GM12878 (cell line): ENCODE measurements around the gene TOMM22. TPM values are rescaled to one million over a fixed set of nuclear protein-coding genes. Genes with fewer than 3 reads are reported as not detected.

Experiments used
- ATAC-seq: fragments of 200-7000 bp; cut with Tn5 transposase; 3 replicates; pipeline ENCODE4 v1.9.1; 2020; ENCODE audit warnings: mild to moderate bottlenecking, moderate library complexity
- Bru-seq: library from RNA; stranded (reverse); fragments of 400-500 nt; gene quantifications from one replicate; lab custom pipeline; 2021; lab: Mats Ljungman, UMichigan
- BruChase-seq, 2 experiments: library from RNA; stranded (reverse); fragments of 400-500 nt; gene quantifications; one replicate each; lab custom pipeline; 2021; lab: Mats Ljungman, UMichigan
- BruUV-seq: library from RNA; stranded (reverse); fragments of 400-500 nt; replicated peaks from 2 replicates; lab custom pipeline; 2021; lab: Mats Ljungman, UMichigan
- CTCF ChIA-PET: fragments of 300-600 bp; sonication (Branson Sonifier 250); formaldehyde crosslinking; extraction: SDS; loops from one replicate; lab custom pipeline; 2021; ENCODE audit warnings: inconsistent platforms; lab: Yijun Ruan, JAX
- POLR2A ChIA-PET: fragments of 350-600 bp; formaldehyde crosslinking; extraction: SDS; loops from one replicate; lab custom pipeline; 2021; ENCODE audit warnings: inconsistent platforms; lab: Charles Lee
- RAD21 ChIA-PET: fragments of 300-600 bp; sonication (Branson Sonifier 250); formaldehyde crosslinking; loops from one replicate; lab custom pipeline; 2023; ENCODE audit warnings: antibody characterized with exemption; ENCODE audit not compliant: unreplicated experiment; lab: Charles Lee
- SMC1A ChIA-PET: fragments of 300-600 bp; sonication (Branson Sonifier 250); formaldehyde crosslinking; loops from one replicate; lab custom pipeline; 2023; ENCODE audit not compliant: unreplicated experiment, uncharacterized antibody; lab: Charles Lee
- DNase-seq: peaks from one replicate; pipeline ENCODE4 v3.0.0-alpha.2; 2011; ENCODE audit warnings: low read depth, low spot score
- FAIRE-seq: peaks from 3 replicates; lab custom pipeline; 2011; peaks lifted over from hg19 to GRCh38; lab: Jason Lieb, UNC
- H2AFZ ChIP-seq: 2 replicates; pipeline ENCODE4 v1.6.0; 2011; ENCODE audit warnings: low read depth, low read length, control low read depth; ENCODE audit not compliant: control insufficient read depth
- H3K27ac ChIP-seq: 2 replicates; pipeline ENCODE4 v1.5.1; 2011; ENCODE audit warnings: control low read depth; ENCODE audit not compliant: control insufficient read depth, insufficient read depth
- H3K27me3 ChIP-seq, 2 experiments: replicated peaks in 1 of 2; 2 replicates each; pipeline versions ENCODE4 v1.6.0 to v1.6.1; 2011; ENCODE audit warnings: low read length in 1 of 2; ENCODE audit not compliant: control insufficient read depth in 2 of 2, insufficient read depth in 2 of 2
- H3K36me3 ChIP-seq, 2 experiments: 2 replicates each; pipeline ENCODE4 v1.5.1; 2011; ENCODE audit warnings: low read length in 1 of 2; ENCODE audit not compliant: control insufficient read depth in 2 of 2, insufficient read depth in 2 of 2
- H3K4me1 ChIP-seq: 2 replicates; pipeline ENCODE4 v1.6.1; 2011; ENCODE audit warnings: mild to moderate bottlenecking, low read length, moderate library complexity, mixed read lengths; ENCODE audit not compliant: control insufficient read depth, insufficient read depth
- H3K4me2 ChIP-seq: 2 replicates; pipeline ENCODE4 v1.6.0; 2011; ENCODE audit warnings: control low read depth; ENCODE audit not compliant: control insufficient read depth, insufficient read depth
- H3K4me3 ChIP-seq: fragments of 200-600 bp; sonication (generic); 2 replicates; pipeline ENCODE4 v1.5.1; 2016
- H3K79me2 ChIP-seq: 2 replicates; pipeline ENCODE4 v1.6.0; 2011; ENCODE audit warnings: low read length; ENCODE audit not compliant: control insufficient read depth, insufficient read depth
- H3K9ac ChIP-seq: 2 replicates; pipeline ENCODE4 v1.8.0; 2011; ENCODE audit warnings: low read length, control low read depth, mixed read lengths; ENCODE audit not compliant: control insufficient read depth, insufficient read depth
- H3K9me3 ChIP-seq: replicated peaks from 3 replicates; pipeline ENCODE4 v1.5.1; 2011; ENCODE audit warnings: mild to moderate bottlenecking, low read length; ENCODE audit not compliant: control insufficient read depth, insufficient read depth
- H4K20me1 ChIP-seq: 2 replicates; pipeline ENCODE4 v1.6.0; 2011; ENCODE audit not compliant: control insufficient read depth, insufficient read depth
- BCL11A ChIP-seq: IDR thresholded peaks from 2 replicates; pipeline ENCODE4 v1.6.1; 2011; ENCODE audit warnings: low read depth, low read length
- CBFB ChIP-seq: IDR thresholded peaks from 2 replicates; pipeline ENCODE4 v1.6.1; 2016; ENCODE audit warnings: antibody characterized with exemption, low read depth
- CREM ChIP-seq: IDR thresholded peaks from 2 replicates; pipeline ENCODE4 v1.6.1; 2014; ENCODE audit warnings: antibody characterized with exemption, low read depth
- IKZF2 ChIP-seq, 2 experiments: fragments of 450-650 bp; IDR thresholded peaks; 2 replicates each; pipeline ENCODE4 v1.6.1; 2017; ENCODE audit warnings: mild to moderate bottlenecking in 2 of 2, moderate library complexity in 2 of 2
- NBN ChIP-seq: fragments of 450-650 bp; IDR thresholded peaks from 2 replicates; pipeline ENCODE4 v1.6.1; 2016
- NRF1 ChIP-seq: conservative IDR thresholded peaks from 2 replicates; pipeline ENCODE4 v1.6.1; 2011; ENCODE audit warnings: mild to moderate bottlenecking, low read depth, low read length, improper control_type of control experiment
- RELA ChIP-seq: fragments of 450-650 bp; IDR thresholded peaks from 2 replicates; pipeline ENCODE4 v1.8.0; 2014; ENCODE audit warnings: borderline replicate concordance; ENCODE audit not compliant: partially characterized antibody
- RFX5 ChIP-seq: IDR thresholded peaks from 2 replicates; pipeline ENCODE4 v1.6.1; 2011; ENCODE audit warnings: low read depth, low read length, improper control_type of control experiment
- SIN3A ChIP-seq: IDR thresholded peaks from 2 replicates; pipeline ENCODE4 v1.6.1; 2012; ENCODE audit warnings: low read depth, low read length, improper control_type of control experiment
- TBL1XR1 ChIP-seq: IDR thresholded peaks from 2 replicates; pipeline ENCODE4 v1.6.1; 2012; ENCODE audit warnings: low read depth, low read length, improper control_type of control experiment
- ZBTB33 ChIP-seq: fragments of 450-650 bp; IDR thresholded peaks from 2 replicates; pipeline ENCODE4 v1.6.1; 2017; ENCODE audit warnings: mild to moderate bottlenecking
- ZNF592 ChIP-seq: fragments of 450-650 bp; IDR thresholded peaks from 2 replicates; pipeline ENCODE4 v1.6.1; 2017; ENCODE audit warnings: mild to moderate bottlenecking, moderate library complexity
- WGBS: methylation state at CpG from one replicate; pipeline ENCODE4 v1.1.6; 2016; ENCODE audit warnings: low lambda C conversion rate; ENCODE audit not compliant: insufficient replicate concordance, insufficient coverage; ENCODE audit errors: missing lambda C conversion rate; 5-methylcytosine and 5-hydroxymethylcytosine counted together
- in situ Hi-C: fragments of 300-500 bp; cut with MboI; formaldehyde crosslinking; loops from 9 replicates; pipeline ENCODE4 v1.14.3; 2018; ENCODE audit warnings: mixed read lengths
- intact Hi-C: fragments of 100-400 bp; cut with micrococcal nuclease; formaldehyde crosslinking; loops from one replicate; pipeline ENCODE4 v1.14.2; 2022; ENCODE audit not compliant: unreplicated experiment
- long read RNA-seq, 2 experiments: library from polyadenylated mRNA; unstranded; transcript quantifications; one replicate each; pipeline ENCODE4 v2.0.0, GENCODE V29; 2019 to 2020
- polyA minus RNA-seq, 3 experiments: library from RNA; depleted of rRNA, polyadenylated mRNA; stranded (reverse); fragments of >200 nt; gene quantifications; 2 replicates each; pipeline ENCODE4 v1.2.3, GENCODE V29; 2011
- polyA plus RNA-seq, 11 experiments: library from polyadenylated mRNA; depleted of rRNA in 4 of 11; unstranded in 6 of 11; stranded (reverse) in 5 of 11; fragments of >200 nt; fragmentation: Nextera tagmentation in 4 of 11; fragmentation: Illumina TruSeq in 1 of 11; extraction: Ambion mirVana in 4 of 11; extraction: Trizol in 1 of 11; gene quantifications; 1 replicate in 1 of 11; 2 replicates in 10 of 11; pipeline versions ENCODE4 v1.2.1 to v1.2.3, GENCODE V29; 2011 to 2016; ENCODE audit warnings: inconsistent platforms in 2 of 11, missing spikeins in 2 of 11, low read depth in 1 of 11
- total RNA-seq, 4 experiments: library from RNA; depleted of rRNA in 3 of 4; stranded (reverse); fragments of >200 nt in 3 of 4; fragmentation: Illumina TruSeq in 1 of 4; extraction: Trizol in 1 of 4; gene quantifications; 2 replicates each; pipeline versions ENCODE4 v1.2.1 to v1.2.3, GENCODE V29; 2013 to 2021

TOMM22 gene
- 12.9 and 15.1 TPM in 2 replicates for total RNA-seq (2013; cell fraction: nucleolus; rRNA removed)
- total RNA-seq (2014; rRNA removed) = 97.3 and 107 TPM in 2 replicates
- total RNA-seq (2014; rRNA removed; fragmentation: Illumina TruSeq; extraction: Trizol) = 87.8 and 92.6 TPM in 2 replicates
- total RNA-seq (2021) = 133 and 134 TPM in 2 replicates
- 32.5 TPM for polyA plus RNA-seq (2011; ENCODE audit: low read depth)
- polyA plus RNA-seq (2011; rRNA removed) = 71.8 and 89.6 TPM in 2 replicates
- polyA plus RNA-seq (2011; cell fraction: cytosol; rRNA removed) = 39.3 and 54.7 TPM in 2 replicates
- 23.3 and 25.9 TPM in 2 replicates for polyA plus RNA-seq (2011; cell fraction: nucleus; rRNA removed)
- 55.0 and 72.2 TPM in 2 replicates for polyA plus RNA-seq (2012)
- 116 and 131 TPM in 2 replicates for polyA plus RNA-seq (2014; fragmentation: Illumina TruSeq; extraction: Trizol)
- polyA plus RNA-seq (2014; fragmentation: Nextera tagmentation; extraction: Ambion mirVana) = 10 to 100 TPM; 37.6 to 62.2 TPM
- polyA plus RNA-seq (2014; rRNA removed) = 69.9 and 70.8 TPM in 2 replicates
- 100 to 1,000 TPM; 194 to 197 TPM for polyA plus RNA-seq (2016; fragmentation: Nextera tagmentation; extraction: Ambion mirVana)
- polyA minus RNA-seq (2011; rRNA and poly(A)+ RNA removed) = 35.8 and 38.8 TPM in 2 replicates
- polyA minus RNA-seq (2011; cell fraction: cytosol; rRNA and poly(A)+ RNA removed) = 20.8 and 24.8 TPM in 2 replicates
- polyA minus RNA-seq (2011; cell fraction: nucleus; rRNA and poly(A)+ RNA removed) = 6.9 and 9.3 TPM in 2 replicates
- Bru-seq, nascent RNA = percentile 93 among the genes with signal in this experiment
- percentile 96 among the genes with signal in this experiment for BruChase-seq, experiment 1, labeled RNA remaining after a 6-hour chase
- percentile 94 among the genes with signal in this experiment for BruChase-seq, experiment 2, labeled RNA remaining after a 2-hour chase
- long read RNA-seq, experiment 1, transcript TOMM22-201 (4 exons, 2,040 nt) = major isoform, 135 of 144 reads
- long read RNA-seq, experiment 1, partial matches to known transcripts = 6 of 144 reads
- long read RNA-seq, experiment 1, other reads (novel, unspliced or antisense) = 2 of 144 reads
- long read RNA-seq, experiment 2, transcript TOMM22-201 (4 exons, 2,040 nt) = major isoform, 618 of 624 reads
- long read RNA-seq, experiment 2, partial matches to known transcripts = 1 of 624 reads
- long read RNA-seq, experiment 2, other reads (novel, unspliced or antisense) = 4 of 624 reads

GRCh38 chr22:38681582-38682335, at the start of gene TOMM22:
Gene TOMM22 (plus strand): TSS chr22:38681957. CDS start chr22:38681979, 22 bp downstream.
- in situ Hi-C loops = no loop called here
- Histone ChIP-seq H3K4me2 (peak within 1 kb of the TSS; percentile 90), H2AFZ (peak within 1 kb of the TSS; percentile 91), H4K20me1 (no peaks in the 10 kb centered on the region), H3K27me3 (no peaks in the 10 kb centered on the region), H3K9ac (peak within 1 kb of the TSS; percentile 85), H3K79me2 (peaks cover 12% of the 10 kb centered on the region), H3K4me3 (peak within 1 kb of the TSS; percentile 88), H3K36me3 (peaks cover 10 to 13% of the 10 kb centered on the region in 2 experiments; a peak in 3 of 4 replicates), H3K4me1 (no peaks in the 10 kb centered on the region; the same call in 1 of the 2 replicates), H3K9me3 (no peaks in the 10 kb centered on the region; the same call in 2 of the 3 replicates), H3K27ac (peak within 1 kb of the TSS; percentile 81)
- CTCF ChIA-PET = interaction anchor here (0.6 to 4.3 kb wide), 16 partner anchors 8 to 626 kb away, joined by 3 to 45 read pairs (median 4); partner anchors contain the start of genes CBY1, FAM227A and JOSD1
- SMC1A ChIA-PET = interaction anchor here (0.8 to 4.4 kb wide), 10 partner anchors 11 to 629 kb away, joined by 3 to 43 read pairs (median 4); partner anchors contain the start of genes GTPBP1 and JOSD1
- FAIRE-seq = peak; percentile 79
- POLR2A ChIA-PET = interaction anchor here (0.6 to 4.2 kb wide), 9 partner anchors 11 to 190 kb away, joined by 3 to 43 read pairs (median 3); partner anchors contain the start of genes CBX6 and GTPBP1
- RAD21 ChIA-PET = interaction anchor here (0.7 to 2.3 kb wide), 8 partner anchors 12 to 29 kb away, joined by 3 to 14 read pairs (median 4); partner anchors contain the start of genes CBY1, GTPBP1 and JOSD1
- WGBS = under 1% methylated on average over 56 of the region's 60 CpGs
- BruUV-seq = no TSS peak
- intact Hi-C loops = loop anchor here (1.0 to 2.0 kb wide), 2 partner anchors 25 to 629 kb away; partner anchors contain the start of genes CBY1 and FAM227A
- peak; percentile 100 for ATAC-seq
- DNase-seq = peak; percentile 53
- peak; percentile 68; the same call in 1 of the 2 replicates for TF ChIP-seq CBFB
- TF ChIP-seq IKZF2 (IDR thresholded peaks at IDR 0.05) = peak in 1 of 2 experiments; percentile 33; a peak in 1 of 4 replicates
- TF ChIP-seq NBN = peak; percentile 92
- TF ChIP-seq ZBTB33 = peak; percentile 66; the same call in 1 of the 2 replicates
- TF ChIP-seq TBL1XR1 = peak; percentile 68; the same call in 1 of the 2 replicates
- peak; percentile 87 for TF ChIP-seq RELA
- TF ChIP-seq BCL11A = no peak
- no peak for TF ChIP-seq RFX5
- peak; percentile 90 for TF ChIP-seq SIN3A
- TF ChIP-seq CREM = peak; percentile 78
- TF ChIP-seq NRF1 = no peak
- TF ChIP-seq ZNF592 = peak; percentile 89
